Daoy (cell line): Measurements from ENCODE around the gene B3GNT9. TPM values are rescaled to one million over a fixed set of nuclear protein-coding genes. Genes with fewer than 3 reads are reported as not detected.

Experiments used
- DNase-seq: peaks from one replicate; pipeline ENCODE4 v3.0.0-alpha.2; 2015; ENCODE audit warnings: low read depth
- total RNA-seq: library from RNA; depleted of rRNA; stranded (reverse); fragments of >200 nt; shearing (Covaris generic); gene quantifications from 2 replicates; pipeline ENCODE4 v1.2.3, GENCODE V29; 2014

B3GNT9 gene
- total RNA-seq, 1 experiment from 2014 or later = 9.8 TPM

GRCh38 chr16:67185651-67186134, 34.9 kb upstream of the B3GNT9 start:
- no peak for DNase-seq

- peak; percentile 89 for DNase-seq
These were observed 34.3 kb upstream of the B3GNT9 start for GRCh38 chr16:67184995-67185650.

GRCh38 chr16:67184453-67184994, 33.7 kb upstream of the B3GNT9 start:
- peak; percentile 41 for DNase-seq

DNA sequence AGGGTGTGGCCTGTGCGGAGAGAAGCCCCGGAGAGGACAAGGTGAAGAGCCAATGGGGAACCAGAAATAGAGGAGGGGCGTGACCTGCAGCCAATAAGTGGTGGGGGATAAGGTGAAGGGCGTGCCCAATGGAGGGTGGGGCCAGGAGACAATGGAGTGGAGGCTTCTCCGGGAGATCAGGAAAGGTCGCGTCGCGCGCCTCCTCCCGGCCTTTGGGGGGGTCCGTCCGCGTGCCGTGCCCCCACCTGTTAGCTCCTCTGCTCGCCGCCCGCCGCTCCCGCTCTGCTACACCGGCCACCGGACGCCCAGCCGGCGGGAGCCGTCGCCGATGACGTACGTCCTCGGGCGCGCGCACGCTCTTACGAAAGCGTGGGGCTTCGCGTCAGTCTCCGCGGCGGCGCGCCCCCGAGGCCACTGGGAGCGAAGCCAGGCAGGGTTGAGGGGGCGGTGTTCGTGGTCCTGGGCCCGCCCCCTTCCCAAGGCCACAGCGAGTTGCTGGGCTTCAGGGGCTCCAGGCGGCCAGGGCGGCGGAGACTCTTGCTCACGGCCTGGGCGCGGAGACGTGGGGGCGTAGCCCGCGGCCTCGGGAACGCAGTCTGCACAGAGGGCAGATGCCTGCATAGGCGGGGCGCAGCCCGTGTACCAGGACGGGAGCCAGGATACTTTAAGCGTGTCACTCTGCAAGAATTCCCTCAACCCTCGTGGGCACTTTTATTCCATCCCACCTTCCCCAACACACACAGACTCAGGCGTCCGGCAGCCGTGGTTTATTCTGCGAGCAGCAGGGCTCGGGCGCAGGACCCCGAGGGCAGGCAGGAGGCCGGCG, 33.0 kb upstream of the B3GNT9 start, which contains the start of gene MATCAP1:
TSS of gene MATCAP1 (minus strand) at position 337 of the 826 bp plus-strand sequence. CDS start 3,353 bp downstream, outside the sequence.
- DNase-seq = peak; percentile 96

DNA sequence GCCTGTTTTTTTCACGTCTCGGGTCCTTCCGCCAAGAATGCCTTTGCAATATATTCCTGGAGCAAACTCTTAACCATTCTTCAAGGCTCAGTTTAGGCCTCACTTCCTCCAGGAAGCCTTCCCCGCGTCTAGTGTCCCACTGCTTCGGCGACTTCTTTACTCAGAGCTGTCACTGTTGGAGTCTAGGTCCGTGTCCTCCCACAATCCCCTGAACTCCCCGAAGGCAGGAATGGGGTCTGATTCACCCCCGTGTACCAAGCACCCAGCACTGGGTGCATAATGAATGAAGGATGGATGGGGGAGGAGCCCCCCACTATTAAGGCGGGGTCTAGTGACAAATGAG, 32.5 kb upstream of the B3GNT9 start:
- no peak for DNase-seq

- no peak for DNase-seq
These were observed 31.5 kb upstream of the B3GNT9 start for GRCh38 chr16:67182288-67182687.

- peak; percentile 59 for DNase-seq
These were observed 30.5 kb upstream of the B3GNT9 start for GRCh38 chr16:67181346-67181745.

DNA sequence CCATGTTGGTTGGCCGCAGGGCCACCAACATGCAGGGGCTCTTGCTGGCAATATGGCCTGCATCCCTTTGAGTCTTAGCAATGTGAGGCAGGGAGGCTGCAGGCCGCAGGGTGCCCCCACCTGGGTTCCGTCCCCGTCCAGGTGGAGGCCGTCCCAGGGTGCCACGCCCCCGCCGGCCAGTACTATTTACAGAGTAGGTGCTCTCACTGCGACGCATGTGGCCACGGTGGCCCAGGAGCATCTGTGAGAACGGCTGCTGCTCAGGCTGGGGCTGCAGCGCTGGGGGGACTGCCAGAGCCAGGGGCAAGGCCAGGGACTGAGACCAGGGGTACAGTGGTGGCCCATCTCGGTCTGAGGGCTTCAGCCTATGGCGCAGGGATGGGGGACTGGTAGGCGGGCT, 29.4 kb upstream of the B3GNT9 start:
- DNase-seq = no peak

GRCh38 chr16:67179421-67180080, 28.8 kb upstream of the B3GNT9 start:
- DNase-seq = no peak

- peak; percentile 39 for DNase-seq
These were observed 27.2 kb upstream of the B3GNT9 start for GRCh38 chr16:67177743-67178699.

DNA sequence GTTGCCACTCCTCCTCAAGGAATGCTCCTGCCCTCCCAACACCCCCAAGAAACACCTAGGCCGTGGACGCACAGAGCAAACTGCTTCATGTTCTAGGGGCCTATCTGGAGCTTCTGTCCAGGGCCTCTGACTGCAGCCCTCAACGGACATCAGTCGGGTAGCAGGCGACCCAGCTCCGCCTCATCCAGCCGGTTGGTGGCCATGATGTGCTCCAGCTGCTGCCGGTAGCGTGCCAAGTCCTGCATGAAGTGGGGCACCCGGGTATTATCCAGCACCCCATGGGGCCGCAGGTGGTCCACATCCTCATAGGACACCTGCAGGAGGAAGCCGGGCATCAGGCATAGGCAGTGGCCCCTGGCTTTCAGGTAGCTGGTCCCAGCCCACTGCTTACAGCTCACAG, 25.9 kb upstream of the B3GNT9 start:
- DNase-seq = no peak

- no peak for DNase-seq
These were observed 24.0 kb upstream of the B3GNT9 start for GRCh38 chr16:67174706-67175231.

- DNase-seq = peak; percentile 91
These were observed 23.3 kb upstream of the B3GNT9 start for GRCh38 chr16:67173808-67174705.

DNA sequence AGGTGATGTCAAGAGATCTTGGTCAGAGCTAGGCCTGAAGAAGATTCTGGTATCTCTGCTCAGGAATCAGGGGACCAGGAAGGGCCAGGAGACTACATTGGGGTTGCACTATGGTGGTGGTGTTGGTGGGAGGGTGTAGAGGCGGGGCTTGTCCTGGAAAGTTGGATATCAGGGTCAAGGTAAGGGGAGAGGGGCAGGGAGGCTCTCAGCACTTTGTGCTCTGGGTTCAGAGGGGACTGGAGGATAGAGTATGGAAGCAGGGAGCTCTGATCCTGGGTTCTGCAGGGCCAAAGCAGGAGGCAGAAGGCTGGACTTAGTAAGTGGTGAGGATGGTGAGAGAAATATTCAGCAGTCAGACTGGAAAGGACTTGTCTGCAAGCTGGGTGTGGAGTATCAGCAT, 22.5 kb upstream of the B3GNT9 start:
- no peak for DNase-seq

DNA sequence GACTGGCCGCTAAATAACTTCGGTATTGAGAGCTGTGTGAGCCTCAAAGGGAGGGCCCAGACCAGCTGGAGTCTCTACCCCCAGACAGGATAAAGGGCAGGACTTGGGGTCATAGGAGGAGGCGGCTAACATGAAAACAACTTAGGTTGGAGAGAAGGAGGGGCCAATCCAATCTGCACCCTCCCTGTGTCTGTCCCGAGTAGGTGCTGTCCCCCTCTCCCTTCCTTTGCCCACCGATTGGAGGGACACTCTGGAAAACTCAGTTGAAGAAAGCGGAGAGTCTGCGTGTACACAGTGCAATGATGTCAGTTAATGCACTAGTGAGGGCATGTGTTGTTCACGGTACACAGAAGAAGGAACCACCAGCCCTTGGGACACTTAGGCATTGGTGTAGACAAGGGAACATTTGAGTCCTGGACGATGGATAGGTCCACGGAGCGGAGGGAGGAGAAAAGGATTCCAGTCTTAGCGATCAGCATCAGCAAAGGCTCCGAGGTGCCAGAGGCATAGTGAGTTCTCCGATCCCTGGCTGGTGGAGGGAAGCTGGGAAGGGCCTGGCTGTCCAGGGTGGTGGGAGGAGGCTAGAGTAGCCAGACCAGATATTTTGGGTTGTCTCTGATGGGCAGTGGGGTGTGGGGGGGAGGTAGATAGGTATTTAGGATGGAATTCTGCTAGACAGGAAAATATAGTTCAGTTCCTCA, 20.3 kb upstream of the B3GNT9 start:
- DNase-seq = no peak

DNA sequence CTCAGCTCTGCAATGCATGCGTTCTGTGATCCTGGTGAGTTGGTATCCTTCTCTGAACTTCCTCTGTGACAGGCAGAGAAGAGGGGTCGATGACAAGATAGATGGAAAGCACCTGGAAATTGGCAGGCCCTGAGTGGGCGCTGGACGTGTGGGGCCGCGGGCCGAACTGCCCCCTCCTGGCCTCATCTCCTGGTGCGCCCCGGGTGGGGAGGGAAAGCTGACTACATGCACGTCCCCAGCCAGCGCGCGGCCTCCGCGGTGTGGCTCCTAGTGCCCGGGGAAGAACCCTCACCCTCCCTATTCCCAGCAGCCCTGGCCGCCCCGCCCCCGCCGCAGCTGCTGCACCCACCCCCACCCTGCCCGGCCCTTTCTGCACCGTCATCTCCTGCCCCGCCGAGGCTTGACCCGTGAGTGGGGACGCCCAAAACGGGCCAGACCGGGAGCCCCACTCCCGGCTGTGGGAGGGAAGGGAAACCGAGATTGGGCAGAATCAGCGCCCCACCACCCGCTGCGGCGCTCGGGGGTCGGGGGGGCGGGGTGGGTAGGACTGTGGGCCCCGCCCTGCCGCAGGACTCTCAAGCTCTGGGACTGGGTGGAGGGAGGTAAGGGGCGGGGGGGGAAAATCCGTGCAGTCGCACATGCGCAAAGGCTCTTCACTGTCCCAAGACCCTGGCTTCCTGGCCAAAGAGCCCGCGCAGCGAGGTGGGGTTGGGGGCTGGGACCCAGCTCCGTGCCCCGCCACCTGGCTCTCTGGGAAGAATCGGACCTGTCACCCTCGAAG, 19.6 kb upstream of the B3GNT9 start, which contains the start of gene NOL3:
TSS of gene NOL3 (plus strand) at position 371 of the 781 bp plus-strand sequence.
- DNase-seq = peak; percentile 82

DNA sequence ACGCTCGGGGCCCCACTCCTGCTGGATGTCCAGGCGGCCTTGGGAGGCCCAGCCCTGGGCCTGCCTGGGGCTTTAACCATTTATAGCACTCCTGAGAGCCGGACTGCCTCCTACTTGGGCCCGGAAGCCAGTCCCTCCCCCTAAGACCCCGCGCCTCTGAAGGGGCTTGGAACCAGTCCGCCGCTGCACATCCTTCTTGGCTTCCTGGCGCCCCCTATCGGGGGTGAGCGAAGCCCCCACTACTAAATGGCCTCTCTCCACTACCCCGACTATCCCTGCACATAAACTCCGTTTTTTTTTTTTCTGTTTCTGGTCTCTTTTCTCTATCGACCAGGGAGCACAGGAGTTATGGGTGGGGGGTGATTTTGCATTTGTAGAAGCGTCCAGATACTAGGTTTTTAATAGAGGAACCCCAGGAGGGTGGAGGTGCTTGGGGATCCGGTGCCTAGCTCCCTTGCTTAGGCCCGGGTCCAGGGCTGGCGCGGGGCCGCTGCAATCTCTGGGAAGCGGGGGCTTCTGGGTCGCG, 18.9 kb upstream of the B3GNT9 start:
- DNase-seq = peak; percentile 51

DNA sequence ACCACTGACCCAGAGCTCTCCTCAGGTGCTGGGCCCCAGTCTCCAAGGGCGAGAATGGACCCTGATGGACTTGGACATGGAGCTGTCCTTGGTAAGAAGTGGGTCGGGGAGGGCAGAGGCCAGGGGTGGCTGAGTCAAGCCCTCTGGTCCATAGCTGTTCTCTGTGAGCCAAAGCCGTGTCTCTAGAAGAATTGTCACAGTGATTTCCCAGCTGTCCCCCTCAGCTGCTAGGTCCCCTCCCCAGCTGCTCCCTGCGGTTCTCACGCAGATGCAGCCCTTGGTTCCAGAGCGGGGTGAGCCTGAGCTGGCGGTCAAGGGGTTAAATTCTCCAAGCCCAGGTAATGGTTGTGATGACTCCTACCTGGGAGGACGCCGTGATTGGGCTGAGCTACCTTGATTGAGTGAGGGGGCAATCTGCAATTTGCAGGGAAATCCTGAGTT, 18.2 kb upstream of the B3GNT9 start:
- DNase-seq = no peak
